H9 (cell line): ENCODE results near the gene EIF3B. TPM values are rescaled to one million over a fixed set of nuclear protein-coding genes. Genes with fewer than 3 reads are reported as not detected.
A peak's percentile ranks its signal among the peaks of the same experiment; 100 is the strongest.

Experiments
- DNase-seq: peaks from one replicate; pipeline ENCODE4 v3.0.0-alpha.2; 2017
- H2AFZ ChIP-seq: one replicate; pipeline ENCODE4 v1.6.1; 2013; ENCODE audit warnings: mild to moderate bottlenecking, low read length, control low read depth, moderate library complexity
- H2AK5ac ChIP-seq: 2 replicates; pipeline ENCODE4 v1.6.1; 2013; ENCODE audit warnings: low read length, control low read depth, mixed read lengths; ENCODE audit not compliant: insufficient read length
- H2BK120ac ChIP-seq: one replicate; pipeline ENCODE4 v1.6.1; 2013; ENCODE audit warnings: low read depth, mild to moderate bottlenecking, low read length, control low read depth, inconsistent platforms; ENCODE audit not compliant: poor library complexity, severe bottlenecking
- H2BK12ac ChIP-seq: 2 replicates; pipeline ENCODE4 v1.6.1; 2013; ENCODE audit warnings: low read length, control low read depth, mixed read lengths, low read depth; ENCODE audit not compliant: insufficient read length
- H2BK15ac ChIP-seq: 2 replicates; pipeline ENCODE4 v1.6.1; 2013; ENCODE audit warnings: low read depth, low read length, control low read depth
- H2BK20ac ChIP-seq: one replicate; pipeline ENCODE4 v1.6.1; 2013; ENCODE audit warnings: low read depth, mild to moderate bottlenecking, low read length, control low read depth, inconsistent platforms; ENCODE audit not compliant: poor library complexity, severe bottlenecking
- H2BK5ac ChIP-seq: 2 replicates; pipeline ENCODE4 v1.6.1; 2013; ENCODE audit warnings: low read length, control low read depth, mixed read lengths; ENCODE audit not compliant: insufficient read length
- H3K14ac ChIP-seq: 2 replicates; pipeline ENCODE4 v1.6.1; 2013; ENCODE audit warnings: low read length, control low read depth; ENCODE audit not compliant: insufficient read depth
- H3K18ac ChIP-seq: 2 replicates; pipeline ENCODE4 v1.6.1; 2013; ENCODE audit warnings: low read depth, mild to moderate bottlenecking, mixed read lengths, low read length, control low read depth; ENCODE audit not compliant: insufficient read length
- H3K23ac ChIP-seq: 2 replicates; pipeline ENCODE4 v1.6.1; 2013; ENCODE audit warnings: low read length, control low read depth, mixed read lengths, low read depth; ENCODE audit not compliant: insufficient read length
- H3K23me2 ChIP-seq: 2 replicates; pipeline ENCODE4 v1.6.1; 2013; ENCODE audit warnings: low read depth, mild to moderate bottlenecking, mixed read lengths, low read length, control low read depth; ENCODE audit not compliant: insufficient read length, poor library complexity, severe bottlenecking
- H3K27ac ChIP-seq: 2 replicates; pipeline ENCODE4 v1.5.1; 2013; ENCODE audit warnings: low read length, control low read depth, mixed read lengths, low read depth; ENCODE audit not compliant: insufficient read length
- H3K27me3 ChIP-seq: 2 replicates; pipeline ENCODE4 v1.6.1; 2013; ENCODE audit warnings: low read length, control low read depth, inconsistent platforms; ENCODE audit not compliant: insufficient read depth
- H3K4ac ChIP-seq: 2 replicates; pipeline ENCODE4 v1.6.1; 2013; ENCODE audit warnings: low read depth, mild to moderate bottlenecking, control low read depth, inconsistent platforms, low read length, moderate library complexity
- H3K4me1 ChIP-seq: 2 replicates; pipeline ENCODE4 v1.6.1; 2013; ENCODE audit warnings: low read length, control low read depth, inconsistent platforms; ENCODE audit not compliant: insufficient read depth
- H3K4me2 ChIP-seq: 2 replicates; pipeline ENCODE4 v1.6.1; 2013; ENCODE audit warnings: low read length, control low read depth, mixed read lengths; ENCODE audit not compliant: insufficient read length, insufficient read depth
- H3K56ac ChIP-seq: 2 replicates; pipeline ENCODE4 v1.6.1; 2013; ENCODE audit warnings: low read depth, mild to moderate bottlenecking, mixed read lengths, low read length, control low read depth; ENCODE audit not compliant: insufficient read length
- H3K79me1 ChIP-seq: 2 replicates; pipeline ENCODE4 v1.6.1; 2013; ENCODE audit warnings: low read depth, mild to moderate bottlenecking, moderate library complexity, low read length, control low read depth, inconsistent platforms; ENCODE audit not compliant: insufficient read depth, poor library complexity, severe bottlenecking
- H3K79me2 ChIP-seq: 2 replicates; pipeline ENCODE4 v1.6.1; 2013; ENCODE audit warnings: low read length, control low read depth, inconsistent platforms; ENCODE audit not compliant: insufficient read depth
- H3K9ac ChIP-seq: 2 replicates; pipeline ENCODE4 v1.6.1; 2013; ENCODE audit warnings: low read length, control low read depth, mixed read lengths; ENCODE audit not compliant: insufficient read length; ENCODE audit errors: extremely low read depth
- H3K9me3 ChIP-seq: one replicate; pipeline ENCODE4 v1.6.1; 2013; ENCODE audit warnings: low read depth, low read length, inconsistent platforms; ENCODE audit not compliant: control insufficient read depth
- H3T11ph ChIP-seq: one replicate; pipeline ENCODE4 v1.6.1; 2013; ENCODE audit warnings: mild to moderate bottlenecking, low read length, control low read depth, inconsistent platforms
- H4K20me1 ChIP-seq: one replicate; pipeline ENCODE4 v1.6.1; 2013; ENCODE audit not compliant: control insufficient read depth, insufficient read length, insufficient read depth
- H4K5ac ChIP-seq: 2 replicates; pipeline ENCODE4 v1.6.1; 2013; ENCODE audit warnings: low read depth, mild to moderate bottlenecking, mixed read lengths, low read length, control low read depth; ENCODE audit not compliant: insufficient read length
- H4K8ac ChIP-seq: replicated peaks from 2 replicates; pipeline ENCODE4 v1.6.1; 2013; ENCODE audit warnings: low read length, control low read depth, mixed read lengths, low read depth; ENCODE audit not compliant: insufficient read length
- H4K91ac ChIP-seq: 2 replicates; pipeline ENCODE4 v1.6.1; 2013; ENCODE audit warnings: low read depth, mild to moderate bottlenecking, moderate library complexity, mixed read lengths, low read length, control low read depth; ENCODE audit not compliant: insufficient read length
- H3K27ac Mint-ChIP-seq, 3 experiments: 2 replicates in 2 of 3; 3 replicates in 1 of 3; pipeline ENCODE4 v1.8.0; 2020 to 2021; ENCODE audit warnings: mixed read lengths in 3 of 3, mild to moderate bottlenecking in 1 of 3, moderate library complexity in 1 of 3
- H3K27me3 Mint-ChIP-seq: 2 replicates; pipeline ENCODE4 v1.8.0; 2021; ENCODE audit warnings: low read depth, mild to moderate bottlenecking, moderate library complexity, mixed read lengths
- H3K36me3 Mint-ChIP-seq, 3 experiments: 2 replicates in 2 of 3; 3 replicates in 1 of 3; pipeline ENCODE4 v1.8.0; 2020 to 2021; ENCODE audit warnings: low read depth in 3 of 3, mixed read lengths in 3 of 3; ENCODE audit not compliant: insufficient read depth in 1 of 3
- H3K4me1 Mint-ChIP-seq, 2 experiments: 2 replicates each; pipeline ENCODE4 v1.8.0; 2020; ENCODE audit warnings: mixed read lengths in 2 of 2
- H3K4me3 Mint-ChIP-seq, 2 experiments: 2 replicates in 1 of 2; 3 replicates in 1 of 2; pipeline ENCODE4 v1.8.0; 2020 to 2021; ENCODE audit warnings: mild to moderate bottlenecking in 2 of 2, mixed read lengths in 2 of 2, moderate library complexity in 1 of 2
- H3K9me3 Mint-ChIP-seq, 2 experiments: 2 replicates in 1 of 2; 3 replicates in 1 of 2; pipeline ENCODE4 v1.8.0; 2020; ENCODE audit warnings: mild to moderate bottlenecking in 2 of 2, mixed read lengths in 2 of 2, moderate library complexity in 1 of 2
- CTCF ChIP-seq: fragments of 200-600 bp; sonication (generic); conservative IDR thresholded peaks from 3 replicates; pipeline ENCODE4 v1.8.0; 2021; ENCODE audit warnings: antibody characterized with exemption, mild to moderate bottlenecking
- WGBS: extraction: QIAGEN DNeasy Blood & Tissue Kit; methylation state at CpG from one replicate; pipeline ENCODE4 v1.1.7; 2013; ENCODE audit warnings: missing lambda C conversion rate, low lambda C conversion rate, mixed read lengths; ENCODE audit not compliant: insufficient read length; ENCODE audit errors: extremely low coverage; 5-methylcytosine and 5-hydroxymethylcytosine counted together
- total RNA-seq: library from RNA; stranded (reverse); gene quantifications from 2 replicates; pipeline ENCODE4 v1.2.1, GENCODE V29; 2021

EIF3B gene
- total RNA-seq, 1 experiment from 2014 or later = 337 TPM

- Histone ChIP-seq H3K9me3 (no peaks in the 10 kb centered on the region), H4K5ac (no peak overlapping the region), H4K91ac (no peak overlapping the region), H3K14ac (no peak overlapping the region), H3K56ac (no peak overlapping the region), H3K9ac (peak overlapping the region; percentile 98), H3K18ac (no peak overlapping the region), H2BK20ac (no peak overlapping the region), H2BK15ac (no peak overlapping the region), H3K4me2 (peak overlapping the region; percentile 70), H2AK5ac (no peak overlapping the region), H3K79me1 (no peaks in the 10 kb centered on the region), H3K4ac (no peak overlapping the region), H3K79me2 (peaks cover 52% of the 10 kb centered on the region), H2AFZ (no peak overlapping the region), H3K23me2 (peaks cover 3% of the 10 kb centered on the region), H2BK12ac (no peak overlapping the region), H3K23ac (no peak overlapping the region), H4K8ac (no peak overlapping the region), H3T11ph (no peak overlapping the region), H2BK5ac (no peak overlapping the region), H2BK120ac (no peak overlapping the region), H3K4me1 (no peaks in the 10 kb centered on the region), H3K27me3 (no peaks in the 10 kb centered on the region), H4K20me1 (no peaks in the 10 kb centered on the region), H3K27ac (no peak overlapping the region)
- TF ChIP-seq CTCF = no peak
- WGBS = no CpG with 5 or more reads among the region's 9 CpGs
- Mint-ChIP-seq H3K4me3 (peak overlapping the region; percentile 93 to 95), H3K9me3 (no peaks in the 10 kb centered on the region; a peak in 1 of 5 replicates), H3K36me3 (peaks cover 29 to 62% (median 47%) of the 10 kb centered on the region in 3 experiments), H3K4me1 (peaks cover 14 to 24% of the 10 kb centered on the region in 2 experiments), H3K27me3 (no peaks in the 10 kb centered on the region), H3K27ac (peak overlapping the region; percentile 82 to 92 (median 90); a peak in 5 of 7 replicates)
- DNase-seq = no peak
Observed at GRCh38 chr7:2355705-2356008, 1.0 kb downstream of the EIF3B start.
